CD4-positive, alpha-beta T cell treated with Interleukin-4 for 4 hours (primary cell): ENCODE data around the gene JKAMP.
"Not testable (repeated sequence)": the region's sequence is repeated elsewhere in the genome, so short reads cannot be mapped to it uniquely, and the experiment has no call there.

Source experiments
- DNase-seq: peaks from one replicate; pipeline ENCODE4 v3.0.0-alpha.2; 2020

Gene JKAMP, protein sequence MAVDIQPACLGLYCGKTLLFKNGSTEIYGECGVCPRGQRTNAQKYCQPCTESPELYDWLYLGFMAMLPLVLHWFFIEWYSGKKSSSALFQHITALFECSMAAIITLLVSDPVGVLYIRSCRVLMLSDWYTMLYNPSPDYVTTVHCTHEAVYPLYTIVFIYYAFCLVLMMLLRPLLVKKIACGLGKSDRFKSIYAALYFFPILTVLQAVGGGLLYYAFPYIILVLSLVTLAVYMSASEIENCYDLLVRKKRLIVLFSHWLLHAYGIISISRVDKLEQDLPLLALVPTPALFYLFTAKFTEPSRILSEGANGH

DNA sequence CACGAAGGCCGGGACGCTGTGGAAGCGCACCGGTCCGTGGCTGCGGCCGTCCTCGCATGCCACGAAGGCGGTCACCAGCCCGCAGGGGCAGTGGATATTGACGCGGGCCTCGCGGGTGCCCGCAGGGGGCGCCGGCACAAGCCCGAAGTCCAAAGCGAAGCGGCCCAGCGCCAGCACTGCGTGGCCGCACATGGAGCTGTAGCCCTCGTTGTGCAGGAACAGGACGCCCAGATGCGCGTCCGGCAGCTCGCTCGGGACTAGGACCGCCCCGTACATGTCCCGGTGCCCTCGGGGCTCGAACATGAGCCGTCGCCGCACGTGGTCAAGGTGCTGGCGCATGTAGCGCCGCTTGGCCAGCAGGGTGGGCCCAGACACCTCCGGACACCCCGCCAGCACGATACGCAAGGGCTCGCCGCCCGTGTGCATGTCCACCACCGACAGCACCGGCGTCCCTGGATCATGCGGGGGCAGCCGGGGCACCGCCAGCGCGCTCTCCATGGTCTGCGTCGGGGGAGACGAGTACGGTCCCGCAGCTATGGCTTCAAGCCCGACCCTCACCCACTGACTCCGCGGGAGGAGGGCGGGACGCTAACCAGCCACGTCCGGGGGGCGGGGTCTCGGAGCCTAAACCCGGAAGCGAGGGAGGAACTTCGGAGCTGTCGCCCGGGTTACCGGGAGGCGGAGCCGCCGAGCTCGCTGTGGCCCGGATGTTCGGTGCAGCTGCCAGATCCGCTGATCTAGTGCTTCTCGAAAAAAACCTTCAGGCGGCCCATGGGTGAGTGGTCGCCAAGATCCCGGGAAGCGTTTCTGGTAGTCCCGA is at the start of gene JKAMP, which contains the start of gene L3HYPDH:
Gene JKAMP, plus strand, starts transcription at position 699 of the 820 bp plus-strand sequence. Its CDS starts 73 bp downstream, at position 772.
Gene L3HYPDH, minus strand, starts transcription at position 590 of the 820 bp plus-strand sequence. Its CDS starts 92 bp downstream, at position 498.
- peak; percentile 95 for DNase-seq

DNA sequence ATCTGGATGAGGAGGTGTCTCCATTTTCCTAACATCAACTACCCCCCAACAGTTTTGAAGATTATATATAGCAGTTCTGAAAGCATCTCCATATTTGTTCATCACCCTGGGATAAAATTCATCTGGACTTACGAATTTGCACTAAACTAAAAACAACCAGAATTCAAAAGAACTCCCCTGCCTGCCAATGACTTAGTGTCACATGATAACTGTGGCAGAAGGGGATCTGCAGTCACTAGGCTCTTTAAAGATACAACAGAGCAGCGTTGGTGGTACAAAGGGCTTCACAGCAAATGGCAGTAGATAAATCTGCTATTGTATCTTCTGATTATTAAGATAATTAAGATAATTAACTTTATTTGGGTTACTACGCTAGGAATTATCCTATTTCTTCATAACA is 49.2 kb upstream of the JKAMP start:
- no peak for DNase-seq

DNA sequence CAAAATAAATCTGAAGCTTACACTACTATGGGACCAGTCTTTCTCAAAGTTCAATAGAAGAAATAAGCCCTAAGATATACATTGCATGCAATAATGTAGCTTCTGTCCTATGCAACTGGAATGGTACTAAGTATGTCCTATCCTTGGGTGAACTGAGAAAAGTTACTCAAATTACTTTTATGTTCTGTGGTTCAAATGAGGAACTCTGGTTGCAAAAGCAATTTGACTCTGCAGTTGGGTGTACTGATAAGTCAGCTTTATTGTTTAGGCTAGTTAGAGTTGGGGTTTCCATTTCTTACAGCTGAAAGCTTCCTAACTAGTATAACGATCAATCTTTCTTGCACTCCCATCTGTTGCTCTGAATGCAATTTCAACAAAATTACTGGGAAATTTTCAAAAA is 48.3 kb upstream of the JKAMP start:
- no peak for DNase-seq

DNA sequence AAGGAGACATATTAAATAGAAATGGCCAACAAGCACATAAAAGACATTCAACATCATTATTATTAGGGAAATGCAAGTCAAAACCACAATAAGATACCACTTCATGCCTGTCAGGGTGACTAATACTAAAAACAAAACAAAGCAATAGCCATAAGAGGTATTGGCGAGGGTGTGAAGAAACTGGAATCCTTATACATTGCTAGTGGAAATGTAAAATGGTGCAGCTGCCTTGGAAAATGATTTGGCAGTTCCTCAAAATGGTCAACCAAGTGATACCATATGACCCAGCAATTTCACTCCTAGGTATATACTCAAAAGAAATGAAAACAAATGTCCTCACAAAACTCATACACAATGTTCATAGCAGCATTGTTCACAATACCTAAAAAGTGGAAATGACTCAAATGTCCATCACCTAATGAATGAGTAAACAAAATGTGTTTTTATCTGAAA is 46.1 kb upstream of the JKAMP start:
- no peak for DNase-seq

DNA sequence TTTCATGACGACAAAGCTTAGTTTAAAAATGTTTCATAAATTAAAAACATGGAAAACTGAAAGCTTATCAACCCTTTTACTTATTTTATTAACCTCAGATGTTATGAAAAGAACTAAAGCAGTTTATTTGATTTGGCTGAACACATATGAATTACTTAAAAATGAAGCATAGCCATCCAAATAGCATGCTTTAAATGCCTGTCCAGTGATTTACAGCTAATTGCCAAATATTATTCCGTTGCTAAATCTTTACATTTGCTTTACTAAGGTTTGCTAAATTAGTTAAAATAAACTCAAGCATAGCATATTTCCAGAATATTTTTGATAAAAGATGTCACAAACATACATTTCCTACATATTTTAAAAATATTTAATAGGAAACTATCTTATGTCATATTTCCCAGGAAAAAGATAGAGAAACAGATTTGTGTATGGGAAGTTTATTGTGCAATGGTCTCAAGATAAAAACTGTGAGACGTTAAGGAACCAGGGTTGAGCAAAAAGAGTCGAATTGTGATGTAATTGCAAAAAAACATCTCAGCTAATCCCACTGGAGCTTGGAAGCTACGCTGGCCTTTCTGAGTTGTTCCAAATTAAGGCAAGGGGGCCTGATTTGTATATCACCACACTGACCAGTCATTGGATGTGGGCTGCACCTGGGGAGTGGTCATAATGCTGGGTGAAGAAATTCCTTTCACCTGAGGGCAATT is 44.9 kb upstream of the JKAMP start:
- no peak for DNase-seq

DNA sequence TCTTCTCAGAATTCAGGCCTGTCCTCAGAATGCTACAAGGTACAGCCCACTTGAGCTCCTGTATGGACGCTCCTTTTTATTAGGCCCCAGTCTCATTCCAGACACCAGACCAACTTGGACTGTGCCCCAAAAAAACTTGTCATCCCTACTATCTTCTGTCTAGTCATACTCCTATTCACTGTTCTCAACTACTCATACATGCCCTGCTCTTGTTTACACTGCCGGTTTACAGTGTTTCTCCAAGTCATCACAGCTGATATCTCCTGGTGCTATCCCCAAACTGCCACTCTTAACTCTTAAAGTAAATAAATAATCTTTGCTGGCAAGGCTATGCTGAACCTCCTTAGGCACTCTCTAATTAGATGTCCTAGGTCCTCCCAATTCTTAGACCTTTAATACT is 35.6 kb upstream of the JKAMP start:
- DNase-seq = not testable (repeated sequence)

DNA sequence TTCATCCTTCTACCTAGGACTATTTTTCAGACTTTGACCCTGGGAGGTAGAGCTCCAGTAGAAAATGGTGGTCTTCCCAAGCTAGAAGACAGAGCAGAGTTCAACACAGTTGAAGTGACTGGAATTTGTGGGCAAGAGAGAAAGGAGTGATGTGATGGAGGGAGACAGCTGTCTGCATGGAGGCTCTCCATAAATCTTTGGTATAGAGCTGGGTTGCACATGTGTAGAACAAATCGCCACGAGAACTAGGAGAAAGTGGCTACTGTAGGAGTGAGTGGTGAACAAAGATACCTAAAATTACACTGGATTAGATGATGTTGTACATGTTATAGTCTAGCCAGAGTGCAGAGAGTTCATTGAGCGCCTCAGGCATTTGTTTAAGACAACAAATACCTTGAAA is 33.6 kb upstream of the JKAMP start:
- no peak for DNase-seq

DNA sequence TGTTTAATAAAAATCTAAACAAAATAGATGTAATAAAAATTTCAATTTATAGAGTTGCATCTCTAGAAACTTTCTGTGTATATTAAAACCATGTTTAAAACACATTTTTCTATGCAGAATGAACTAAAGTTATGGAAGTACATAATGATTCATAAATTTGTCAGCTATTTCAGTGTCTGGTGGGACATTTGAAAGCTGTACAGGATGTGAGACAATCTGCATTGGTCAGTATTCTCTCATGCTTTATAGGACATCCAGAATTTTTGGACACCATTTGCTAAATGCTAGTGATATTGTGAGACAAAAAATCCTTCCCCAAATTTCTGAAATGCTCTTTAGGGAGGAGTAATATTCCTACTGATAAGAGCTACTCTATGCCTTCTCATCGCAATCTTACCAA is 32.5 kb upstream of the JKAMP start:
- DNase-seq = no peak

DNA sequence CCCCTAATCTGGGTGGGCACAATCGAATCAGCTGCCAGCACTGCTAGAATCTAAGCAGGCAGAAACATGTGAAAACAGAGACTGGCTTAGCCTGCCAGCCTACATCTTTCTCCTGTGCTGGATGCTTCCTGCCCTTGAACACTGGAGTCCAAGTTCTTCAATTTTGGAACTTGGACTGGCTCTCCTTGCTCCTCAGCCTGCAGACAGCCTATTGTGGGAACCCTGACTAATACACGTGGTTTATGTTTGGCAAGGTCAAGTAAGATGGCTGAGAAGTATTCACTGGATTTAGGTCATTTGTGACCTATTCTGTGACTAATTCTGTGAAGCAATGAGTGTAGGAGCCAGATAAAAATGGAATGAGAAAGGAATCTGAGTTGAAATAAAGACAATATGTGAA is 30.2 kb upstream of the JKAMP start:
- no peak for DNase-seq

DNA sequence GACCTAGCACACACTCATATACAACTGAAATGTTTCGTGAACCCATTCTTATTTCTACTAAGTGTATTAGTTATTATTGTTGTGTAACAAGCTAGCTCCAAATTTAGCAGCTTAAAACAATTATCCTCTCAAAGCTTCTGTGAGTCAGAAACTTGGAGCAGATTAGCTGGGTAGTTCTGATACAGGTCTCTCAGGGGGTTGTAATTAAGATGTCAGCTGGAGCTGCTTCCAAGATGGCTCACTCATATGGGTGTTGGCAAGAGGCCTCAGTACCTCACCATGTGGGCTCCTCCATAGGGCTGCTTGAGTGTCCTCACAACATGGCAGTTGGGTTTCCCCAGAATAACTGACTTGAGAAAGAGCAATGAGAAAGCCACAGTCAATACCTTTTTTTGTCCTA is 28.9 kb upstream of the JKAMP start:
- DNase-seq = no peak

DNA sequence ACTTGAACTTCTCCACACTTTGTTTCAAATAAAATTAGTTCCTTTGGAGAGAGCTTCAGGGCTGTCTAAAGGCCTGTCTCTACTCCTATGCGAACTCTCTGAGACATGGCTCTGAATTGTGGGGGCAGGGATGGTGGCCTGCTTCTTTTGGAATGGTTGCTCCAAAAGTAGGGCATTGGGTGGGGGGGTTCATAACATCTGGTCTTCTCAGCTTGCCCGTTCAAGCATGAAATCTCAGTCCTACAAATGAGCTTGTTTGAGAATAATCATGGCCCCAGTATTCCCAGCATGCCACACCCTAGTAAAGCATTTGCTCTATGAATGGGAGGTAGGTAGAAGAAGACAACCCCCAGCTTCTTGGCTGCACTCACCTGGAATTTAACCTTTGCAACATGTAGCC is 25.8 kb upstream of the JKAMP start:
- no peak for DNase-seq

DNA sequence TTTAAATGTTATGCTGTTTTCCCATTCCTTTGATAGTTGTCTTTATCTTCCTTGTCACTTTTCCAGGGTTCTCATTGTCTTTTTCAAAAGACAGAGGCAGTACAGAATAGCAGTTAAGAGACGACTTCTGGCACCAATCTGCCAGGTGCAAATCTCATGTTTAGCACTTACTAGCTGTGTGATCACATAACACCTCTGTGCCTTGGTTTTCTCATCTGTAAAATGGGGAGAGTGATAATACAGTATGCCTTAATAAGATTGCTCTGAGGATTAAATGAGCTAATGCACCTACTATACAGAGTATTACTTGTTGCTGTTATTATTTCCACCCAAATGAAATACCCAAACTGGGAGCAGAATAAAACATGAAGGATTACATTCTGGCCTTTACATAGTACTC is 23.9 kb upstream of the JKAMP start:
- no peak for DNase-seq

DNA sequence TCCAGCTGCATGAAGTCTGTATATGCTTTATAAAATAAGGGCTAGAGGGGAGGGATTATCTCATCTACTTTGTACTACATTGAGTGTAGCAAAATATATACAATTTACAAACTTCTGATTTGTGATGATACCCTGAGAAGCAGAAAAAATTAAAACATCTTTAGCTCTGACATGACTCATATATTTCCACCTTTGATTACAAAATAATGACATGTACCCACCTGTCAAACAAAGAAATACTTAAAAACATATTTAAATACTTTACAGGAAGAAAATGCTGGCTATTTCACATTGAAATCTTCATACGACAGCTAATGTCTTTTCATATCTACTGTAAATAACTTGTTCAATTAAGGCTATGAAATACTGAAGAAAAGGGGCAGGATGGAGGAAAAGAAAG is 22.4 kb upstream of the JKAMP start:
- no peak for DNase-seq

DNA sequence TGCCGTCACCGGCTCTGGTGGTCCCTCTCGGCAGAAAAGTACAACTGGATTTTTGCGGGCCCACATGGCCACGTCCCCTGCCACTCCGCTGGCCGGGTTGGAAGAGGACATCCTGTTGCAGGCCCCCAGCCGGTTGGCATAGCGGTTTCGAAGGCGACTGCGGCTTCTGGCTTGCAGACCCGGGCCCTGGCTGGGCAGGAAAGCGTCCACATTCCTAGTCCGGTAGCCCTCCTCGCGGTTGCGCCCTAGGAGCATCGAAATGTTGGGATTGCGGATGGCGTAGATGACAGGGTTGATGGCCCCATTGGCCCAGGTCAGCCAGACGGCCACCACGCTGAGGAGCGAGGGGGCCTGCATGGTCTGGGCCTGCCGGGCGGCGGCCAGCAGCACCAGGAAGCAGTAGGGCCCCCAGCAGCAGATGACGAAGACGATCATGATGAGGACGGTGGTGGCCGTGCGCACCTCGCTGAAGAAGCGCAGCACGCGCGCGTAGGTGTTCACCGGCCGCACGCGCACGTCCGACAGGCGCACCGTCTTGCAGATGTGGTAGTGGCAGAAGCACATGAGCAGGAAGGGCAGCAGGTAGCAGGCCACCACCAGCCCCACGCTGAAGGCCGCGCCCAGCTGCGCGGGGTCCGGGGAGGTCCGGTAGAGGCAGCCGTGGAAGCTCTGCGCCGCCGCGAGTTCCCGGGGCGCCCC is 20.4 kb upstream of the JKAMP start:
- no peak for DNase-seq

DNA sequence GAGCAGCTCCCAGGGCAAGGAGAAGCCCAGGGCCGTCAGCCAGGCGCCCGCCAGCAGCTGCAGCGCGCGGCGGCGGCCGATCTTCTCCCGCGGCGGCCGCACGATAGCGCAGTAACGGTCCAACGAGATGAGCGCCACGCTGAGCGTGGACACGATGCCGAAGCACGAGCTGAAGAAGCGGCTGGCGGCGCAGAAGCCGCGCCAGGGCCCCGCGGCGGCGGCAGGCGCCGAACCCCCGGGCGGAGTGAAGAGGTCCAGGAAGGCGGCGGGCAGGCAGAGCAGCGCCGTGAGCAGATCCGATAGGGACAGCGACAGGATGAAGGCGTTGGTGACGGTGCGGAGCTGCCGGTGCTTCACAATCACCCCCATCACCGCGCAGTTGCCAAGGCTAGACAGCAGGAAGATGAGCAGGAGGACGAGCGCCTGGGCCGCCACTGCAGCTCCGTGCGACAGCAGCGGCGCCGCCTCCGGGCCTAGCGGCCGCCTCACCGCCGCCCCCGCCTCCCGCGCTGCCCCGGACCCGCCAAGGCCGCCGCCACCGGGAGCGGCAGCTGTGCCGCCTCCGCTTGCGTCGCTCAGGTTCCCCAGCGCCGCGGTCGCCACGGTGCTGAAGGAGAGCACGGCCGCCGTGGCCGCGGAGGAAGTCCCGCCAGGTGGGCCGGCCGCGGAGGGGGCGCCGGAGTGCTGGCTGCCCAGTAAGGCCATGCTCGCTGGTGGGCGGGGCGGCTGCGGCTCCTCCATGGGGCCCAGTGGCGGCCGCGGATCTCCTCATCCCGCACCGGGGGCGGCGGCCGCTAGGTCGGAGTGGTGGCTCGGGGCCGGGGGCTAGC is 19.6 kb upstream of the JKAMP start:
- DNase-seq = peak; percentile 37

DNA sequence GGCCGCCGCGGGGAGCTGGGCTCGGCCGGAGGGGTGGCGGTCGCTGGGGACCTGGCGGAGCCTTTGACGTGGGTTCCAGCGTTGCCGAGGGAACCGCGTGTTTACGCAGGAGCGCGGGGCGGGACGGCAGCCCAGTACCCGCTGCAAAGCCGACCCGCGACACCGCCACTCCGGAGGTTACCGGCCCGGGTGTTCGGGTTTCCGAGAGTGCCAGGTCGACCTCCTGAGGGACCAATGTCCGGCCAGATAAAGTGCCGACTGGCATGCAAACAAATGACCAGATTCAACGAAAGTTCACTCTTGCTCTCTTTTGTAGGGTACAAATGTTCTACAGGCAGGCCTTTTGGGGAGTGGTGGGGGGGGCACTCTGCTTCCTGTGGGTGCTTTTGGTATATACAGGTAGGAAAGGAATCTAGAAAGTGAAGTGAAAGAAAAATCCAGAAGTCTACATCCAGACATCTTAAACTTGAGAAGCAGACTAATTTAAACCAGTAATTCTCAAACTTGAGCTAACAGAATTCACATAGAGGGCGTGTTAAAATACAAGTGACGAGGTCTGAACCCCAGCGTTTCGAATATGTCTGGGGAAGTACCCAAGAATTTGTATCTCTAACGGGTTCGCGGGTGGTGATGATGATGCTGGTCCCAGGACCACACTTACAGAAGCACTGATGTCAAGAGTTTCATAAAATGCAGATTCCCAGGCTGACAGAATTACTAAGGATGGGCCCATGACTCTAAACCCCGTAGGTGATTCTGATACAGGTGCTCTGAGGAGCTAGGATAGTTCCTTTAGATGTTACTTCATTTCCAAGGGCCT is 18.8 kb upstream of the JKAMP start, which contains the start of gene GPR135:
Gene GPR135, minus strand, starts transcription at position 65 of the 820 bp plus-strand sequence. CDS start 154 bp downstream, outside the sequence.
- DNase-seq = peak; percentile 27

DNA sequence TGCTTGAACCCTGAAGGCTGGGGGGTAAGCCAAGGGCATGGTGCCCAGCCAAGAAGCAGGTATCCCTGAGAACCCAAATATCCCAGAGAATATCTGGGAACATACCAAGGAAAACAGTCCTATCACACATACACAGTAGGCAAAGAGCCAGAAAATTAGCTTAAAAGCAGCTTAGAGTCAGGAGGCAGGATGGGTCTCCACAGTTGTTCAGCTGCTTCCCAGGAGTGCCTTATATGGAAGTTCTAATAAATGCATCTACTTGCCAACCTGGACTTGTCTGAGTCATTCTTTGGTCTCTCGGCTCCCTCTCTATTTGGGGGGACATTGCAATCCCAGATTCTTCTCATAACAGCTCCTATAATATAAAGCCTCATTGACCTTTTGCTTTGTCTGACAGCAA is 10.1 kb upstream of the JKAMP start:
- no peak for DNase-seq

DNA sequence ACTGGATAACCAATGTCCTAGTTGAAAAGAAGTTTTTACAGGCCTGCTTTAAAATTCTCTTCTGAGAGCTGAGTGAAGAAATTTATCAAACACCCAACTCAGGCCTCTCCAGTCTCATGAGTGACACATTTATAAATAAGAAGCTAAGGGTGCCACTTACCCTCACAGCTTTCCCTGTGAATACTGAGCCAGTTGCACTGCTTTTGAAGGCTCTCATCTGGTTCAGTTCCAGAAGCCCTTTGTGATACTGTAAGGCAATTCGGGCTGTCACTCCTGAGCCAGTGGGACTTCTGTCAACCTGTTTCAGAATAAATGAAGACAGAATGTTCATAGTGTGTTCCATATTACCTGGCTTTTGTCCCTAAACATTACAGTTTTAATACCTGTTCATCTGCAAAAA is 8.6 kb upstream of the JKAMP start:
- DNase-seq = no peak

DNA sequence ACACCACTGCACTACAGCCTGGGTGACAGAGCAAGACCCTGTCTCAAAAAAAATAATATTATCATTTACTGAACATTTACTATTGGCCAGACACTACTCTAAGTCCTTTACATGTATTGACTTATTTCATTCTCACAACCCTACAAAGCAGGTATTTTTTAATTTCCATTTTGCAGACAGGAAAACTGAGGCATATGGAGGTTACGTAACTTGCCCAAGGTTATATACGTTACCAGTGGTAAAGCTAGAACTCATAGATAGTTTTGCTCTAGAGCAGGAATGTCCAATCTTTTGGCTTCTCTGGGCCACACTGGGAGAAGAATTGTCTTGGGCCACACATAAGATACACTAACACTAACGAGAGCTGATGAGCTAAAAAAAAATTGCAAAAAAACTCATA is 5.8 kb upstream of the JKAMP start:
- no peak for DNase-seq

DNA sequence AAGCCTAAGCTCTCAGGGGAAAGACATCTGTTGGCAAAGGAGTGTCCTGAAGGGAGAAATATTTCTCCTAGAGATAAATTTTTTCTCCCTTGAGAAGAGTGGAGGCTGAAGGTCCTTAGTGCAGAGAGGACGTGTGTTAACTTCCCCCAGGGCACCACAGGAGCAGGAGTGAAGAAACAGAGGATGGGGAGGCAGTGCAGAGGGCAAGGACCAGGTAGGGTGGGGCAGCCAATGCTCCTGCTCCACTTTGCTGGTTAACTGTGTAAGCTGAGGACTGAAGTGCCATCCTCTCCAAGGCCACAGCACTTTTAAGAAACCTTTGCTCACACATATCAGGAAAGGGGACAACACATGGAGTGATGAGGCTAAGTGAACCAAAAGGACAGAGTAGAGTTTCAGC is 4.2 kb upstream of the JKAMP start:
- DNase-seq = no peak

DNA sequence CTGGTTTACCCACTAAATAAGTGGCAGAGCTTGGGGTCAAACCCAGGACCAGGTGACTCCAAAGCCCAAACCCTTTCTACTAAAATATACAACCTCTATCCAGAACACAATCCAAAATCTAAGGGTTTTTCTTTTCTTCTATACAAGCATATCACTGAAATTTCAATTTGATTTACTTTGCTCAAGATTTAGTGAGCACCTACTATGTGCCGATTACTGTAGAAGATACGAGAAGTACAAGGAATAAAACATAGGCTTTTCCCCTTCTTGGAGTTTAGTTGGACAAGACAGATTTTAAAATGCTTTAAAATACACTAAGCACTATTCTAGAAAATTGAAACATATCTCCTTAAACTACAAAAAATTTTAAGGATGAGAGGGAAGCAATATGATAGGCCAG is 2.9 kb upstream of the JKAMP start:
- DNase-seq = no peak
